ENCODE measurements around the gene DDX51.
"Not testable (repeated sequence)": the region's sequence is repeated elsewhere in the genome, so short reads cannot be mapped to it uniquely, and the experiment has no call there.

The DDX51 gene

GRCh38 chr12:132118876-132119275 is 25.2 kb downstream of the DDX51 start:
- no peak for DNase-seq (ENCODE audit: low read depth in 2 of 3, low spot score in 2 of 3)

GRCh38 chr12:132117558-132117875 is 26.6 kb downstream of the DDX51 start:
- DNase-seq (ENCODE audit: low read depth in 2 of 3, low spot score in 2 of 3) = no peak

GRCh38 chr12:132116709-132117557 is 27.2 kb downstream of the DDX51 start:
- DNase-seq (ENCODE audit: low read depth in 2 of 3, low spot score in 2 of 3) = no peak

GRCh38 chr12:132115500-132115899 is 28.6 kb downstream of the DDX51 start:
- DNase-seq (ENCODE audit: low read depth in 2 of 3, low spot score in 2 of 3) = no peak

- no peak for DNase-seq (ENCODE audit: low read depth in 2 of 3, low spot score in 2 of 3)
Measured at GRCh38 chr12:132114667-132115066, 29.5 kb downstream of the DDX51 start.

DNA sequence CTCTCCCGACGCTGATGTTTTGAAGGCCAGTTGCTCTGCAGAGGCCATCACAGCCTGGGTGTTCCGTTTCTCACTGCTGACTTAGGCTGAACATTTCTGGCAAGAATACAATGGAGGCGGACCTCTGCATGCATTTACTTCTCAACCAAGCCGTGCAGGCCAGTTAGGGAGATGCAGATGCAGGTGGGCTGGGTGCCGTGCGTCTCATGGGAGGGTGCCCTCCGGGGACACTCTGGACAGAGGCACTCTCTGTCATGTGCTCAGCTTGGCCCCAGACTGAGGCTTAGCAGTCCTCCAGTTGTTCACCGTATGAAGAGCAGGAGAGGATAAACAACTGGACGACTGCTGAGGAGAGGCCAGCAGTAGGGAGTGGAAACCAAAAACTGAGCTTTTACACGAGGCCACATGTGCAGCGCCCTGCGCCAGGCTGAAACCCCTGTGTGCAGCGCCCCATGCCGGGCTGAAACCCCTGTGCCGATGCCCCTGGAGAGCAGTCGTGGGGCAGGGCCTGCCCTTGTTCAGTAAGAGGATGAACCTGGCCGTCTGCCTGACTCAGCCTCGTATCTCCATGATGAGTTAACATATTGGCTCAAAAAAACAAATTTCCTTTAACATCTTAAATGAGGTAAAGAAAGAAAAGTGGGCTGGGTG is 32.3 kb downstream of the DDX51 start:
- DNase-seq (ENCODE audit: low read depth in 2 of 3, low spot score in 2 of 3) = no peak

- no peak for DNase-seq (ENCODE audit: low read depth in 2 of 3, low spot score in 2 of 3)
Measured at GRCh38 chr12:132110677-132111076, 33.4 kb downstream of the DDX51 start.

- no peak for DNase-seq (ENCODE audit: low read depth in 2 of 3, low spot score in 2 of 3)
Measured at GRCh38 chr12:132109741-132110140, 34.4 kb downstream of the DDX51 start.

- no peak for DNase-seq (ENCODE audit: low read depth in 2 of 3, low spot score in 2 of 3)
Measured at GRCh38 chr12:132108211-132108832, 35.8 kb downstream of the DDX51 start.

DNA sequence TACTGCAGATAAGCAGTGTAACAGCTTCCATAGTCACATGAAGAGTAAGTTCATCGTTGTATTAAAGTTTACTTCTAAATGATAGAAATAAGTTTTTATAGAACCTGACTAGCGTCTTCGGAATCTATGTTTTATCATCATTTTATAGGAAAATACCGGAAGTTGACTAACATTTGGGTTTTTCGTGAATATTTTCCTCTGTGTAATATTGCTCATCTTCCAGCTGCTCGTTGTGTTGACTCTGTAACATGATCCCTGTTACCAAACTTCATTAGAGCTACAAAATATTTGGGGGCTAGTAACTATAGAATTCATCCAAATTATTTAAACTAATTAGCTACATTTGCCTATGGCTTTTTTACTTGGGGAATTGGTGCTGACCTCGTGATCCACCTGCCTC is 37.2 kb downstream of the DDX51 start:
- DNase-seq (ENCODE audit: low read depth in 2 of 3, low spot score in 2 of 3) = no peak

- DNase-seq (ENCODE audit: low read depth in 2 of 3, low spot score in 2 of 3) = no peak
Measured at GRCh38 chr12:132105467-132105866, 38.7 kb downstream of the DDX51 start.

- no peak for DNase-seq (ENCODE audit: low read depth in 2 of 3, low spot score in 2 of 3)
Measured at GRCh38 chr12:132103542-132104308, 40.4 kb downstream of the DDX51 start.

GRCh38 chr12:132103072-132103471 is 41.0 kb downstream of the DDX51 start:
- DNase-seq (ENCODE audit: low read depth in 2 of 3, low spot score in 2 of 3) = not testable (repeated sequence)

DNA sequence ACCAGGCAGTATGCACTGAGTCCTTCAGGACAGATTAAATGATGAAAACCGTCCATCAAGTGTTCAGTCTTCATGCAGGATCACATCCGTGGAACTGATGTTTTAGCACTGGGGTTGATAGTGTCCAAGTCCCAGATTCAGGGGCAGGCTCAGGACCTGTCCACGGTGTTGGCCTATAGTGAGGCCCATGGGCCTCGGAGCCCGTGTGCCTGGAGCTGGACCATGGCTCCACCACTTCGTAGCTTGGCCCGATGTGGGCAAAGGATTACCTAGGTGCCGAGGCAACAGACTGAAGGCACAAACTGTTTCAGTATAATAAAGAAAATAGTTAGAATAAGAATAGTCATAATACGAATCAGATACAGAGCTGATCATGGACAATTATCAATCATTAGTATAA is 41.8 kb downstream of the DDX51 start:
- DNase-seq (ENCODE audit: low read depth in 2 of 3, low spot score in 2 of 3) = no peak

DNA sequence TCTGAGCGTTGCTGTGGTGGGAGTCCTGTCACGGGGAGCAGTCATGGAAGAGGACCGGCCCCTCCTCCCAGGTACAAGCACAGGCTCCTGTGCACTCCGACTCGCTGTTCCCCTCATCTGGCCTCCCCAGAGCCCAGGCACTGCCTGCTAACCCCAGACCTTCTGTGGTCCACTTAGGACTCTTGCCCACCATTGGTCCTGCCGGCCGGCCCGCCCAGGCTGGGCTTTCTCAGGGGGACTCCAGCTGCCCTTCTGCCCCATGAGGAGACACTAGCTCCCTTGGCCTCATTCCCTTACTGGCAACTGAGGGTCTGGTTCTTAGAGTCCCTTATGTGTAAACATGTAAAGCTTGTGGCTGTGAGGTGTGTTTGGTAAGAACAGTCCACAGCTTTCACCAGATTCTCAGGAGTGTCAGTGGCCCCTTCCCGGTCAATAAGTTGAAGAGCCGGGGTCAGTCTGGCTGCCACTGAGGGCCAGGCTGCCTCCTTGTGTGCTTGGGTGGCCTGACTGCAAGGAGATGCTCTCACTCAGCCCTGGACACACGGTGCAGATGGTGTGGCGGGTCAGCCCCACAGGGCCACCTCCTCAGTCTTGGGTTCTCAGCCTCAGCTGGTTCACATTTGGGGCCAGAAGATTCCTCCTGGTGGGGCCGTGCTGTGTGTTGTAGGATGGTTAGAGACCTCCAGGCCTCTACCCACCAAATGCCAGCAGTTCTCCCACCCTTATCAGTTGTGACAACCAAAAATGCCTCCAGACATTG is 43.6 kb downstream of the DDX51 start:
- no peak for DNase-seq (ENCODE audit: low read depth in 2 of 3, low spot score in 2 of 3)

DNA sequence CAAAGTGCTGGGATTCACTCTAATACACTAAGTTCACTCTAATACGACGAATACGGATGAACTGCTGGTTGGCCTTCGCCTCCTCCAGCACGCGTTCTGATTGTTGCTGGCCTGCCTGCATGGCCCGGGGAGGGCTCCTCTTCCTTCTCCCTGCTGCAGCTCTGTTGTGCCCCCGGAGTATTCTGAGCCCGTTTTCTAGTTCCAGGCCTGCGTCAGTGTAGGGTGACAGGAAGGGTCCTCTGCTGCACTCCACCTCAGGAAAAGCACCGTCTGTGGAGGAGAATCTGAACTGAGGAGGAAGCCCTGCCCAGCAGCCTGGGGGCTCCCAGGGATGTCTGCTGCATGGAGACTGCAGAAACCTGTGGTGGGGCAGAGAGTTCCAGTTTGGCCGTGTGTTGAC is 44.4 kb downstream of the DDX51 start:
- DNase-seq (ENCODE audit: low read depth in 2 of 3, low spot score in 2 of 3) = no peak

DNA sequence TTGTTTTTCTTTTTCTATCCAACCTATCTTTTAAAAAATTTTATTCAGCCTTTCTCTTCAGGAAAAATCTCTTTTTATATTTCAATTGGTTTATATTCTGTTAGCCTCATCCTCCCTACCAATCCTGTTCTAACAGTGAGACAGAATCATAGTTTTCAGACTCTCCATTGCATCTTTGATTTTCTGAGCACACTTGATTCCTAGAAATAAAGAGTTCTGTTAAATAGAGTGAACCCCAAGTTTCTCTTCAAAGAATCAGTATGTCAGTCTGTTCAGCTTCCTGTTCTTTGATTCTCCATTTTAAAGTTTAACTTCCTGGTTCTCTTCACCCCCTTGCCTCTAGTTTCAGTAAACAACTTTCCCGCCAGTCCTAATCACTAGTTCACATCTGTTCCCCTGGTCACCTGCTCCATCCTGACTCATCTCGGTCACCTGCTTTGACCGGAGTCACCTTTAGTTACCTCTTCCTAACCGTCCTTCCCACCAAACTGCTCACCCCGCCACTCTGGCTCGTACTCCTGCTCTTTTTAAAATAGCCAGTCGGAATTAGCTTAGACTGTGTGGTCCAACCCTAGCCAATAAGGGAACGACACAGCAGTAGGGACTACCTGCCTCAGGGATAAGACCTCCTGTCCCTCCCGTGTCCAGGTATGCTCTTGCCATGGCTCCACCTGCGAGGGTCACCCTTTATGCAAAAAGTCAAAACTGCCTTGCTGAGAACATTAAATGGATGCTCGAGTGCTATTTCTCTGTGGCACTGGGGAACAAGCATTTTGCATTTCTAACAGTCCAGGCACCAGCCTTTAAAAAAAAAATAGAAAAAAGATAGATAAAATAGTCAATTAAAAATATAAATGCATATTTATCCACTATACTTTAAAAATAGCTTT is 48.4 kb downstream of the DDX51 start:
- DNase-seq (ENCODE audit: low read depth in 2 of 3, low spot score in 2 of 3) = no peak

DNA sequence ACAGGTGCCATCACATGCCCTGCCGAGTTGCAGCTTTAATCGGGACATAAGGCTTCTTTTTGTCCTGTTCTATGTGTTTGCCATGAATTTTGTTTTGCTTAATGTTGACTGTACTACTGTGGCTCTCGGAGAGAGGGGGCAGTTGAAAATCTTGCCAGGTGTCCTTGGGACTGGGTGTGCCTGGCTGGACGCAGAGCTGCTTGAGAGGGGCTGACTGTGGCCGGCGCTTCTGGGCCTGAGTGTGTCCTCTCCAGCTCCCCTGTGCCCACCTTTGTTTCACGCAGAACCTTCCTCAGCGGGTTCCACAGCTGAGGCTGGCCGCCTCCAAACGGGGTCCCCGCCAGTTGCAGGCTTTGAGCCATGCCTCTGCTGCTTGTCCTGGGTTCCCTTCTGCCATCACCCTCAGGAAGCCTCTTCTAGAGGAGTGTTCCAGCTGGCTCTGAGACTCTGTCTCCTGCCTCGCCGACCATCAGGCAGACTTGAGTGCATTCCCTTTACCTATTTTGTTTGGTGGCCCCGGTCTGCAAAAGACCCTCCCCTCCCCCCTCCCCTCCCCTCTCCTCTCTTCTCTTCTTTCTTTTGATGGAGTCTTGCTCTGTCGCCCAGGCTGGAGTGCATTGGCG is 49.7 kb downstream of the DDX51 start:
- DNase-seq (ENCODE audit: low read depth in 2 of 3, low spot score in 2 of 3) = no peak

- DNase-seq (ENCODE audit: low read depth in 2 of 3, low spot score in 2 of 3) = no peak
Measured at GRCh38 chr12:132089407-132089910, 54.7 kb downstream of the DDX51 start.

All from activated CD8-positive, alpha-beta memory T cell treated with anti-CD3 and anti-CD28 coated beads for 48 hours (primary cell).